NT2/D1 (cell line): Measurements from ENCODE around the gene FHOD3.

Source experiments
- SUZ12 ChIP-seq: IDR thresholded peaks from 2 replicates; pipeline ENCODE4 v1.6.1; 2011; ENCODE audit not compliant: insufficient read length, insufficient read depth; ENCODE audit errors: extremely low read depth
- YY1 ChIP-seq: IDR thresholded peaks from 2 replicates; pipeline ENCODE4 v1.6.1; 2011; ENCODE audit not compliant: insufficient read length, insufficient read depth
- ZNF274 ChIP-seq: IDR thresholded peaks from 2 replicates; pipeline ENCODE4 v1.6.1; 2011; ENCODE audit warnings: mild to moderate bottlenecking, low read depth, low read length

DNA sequence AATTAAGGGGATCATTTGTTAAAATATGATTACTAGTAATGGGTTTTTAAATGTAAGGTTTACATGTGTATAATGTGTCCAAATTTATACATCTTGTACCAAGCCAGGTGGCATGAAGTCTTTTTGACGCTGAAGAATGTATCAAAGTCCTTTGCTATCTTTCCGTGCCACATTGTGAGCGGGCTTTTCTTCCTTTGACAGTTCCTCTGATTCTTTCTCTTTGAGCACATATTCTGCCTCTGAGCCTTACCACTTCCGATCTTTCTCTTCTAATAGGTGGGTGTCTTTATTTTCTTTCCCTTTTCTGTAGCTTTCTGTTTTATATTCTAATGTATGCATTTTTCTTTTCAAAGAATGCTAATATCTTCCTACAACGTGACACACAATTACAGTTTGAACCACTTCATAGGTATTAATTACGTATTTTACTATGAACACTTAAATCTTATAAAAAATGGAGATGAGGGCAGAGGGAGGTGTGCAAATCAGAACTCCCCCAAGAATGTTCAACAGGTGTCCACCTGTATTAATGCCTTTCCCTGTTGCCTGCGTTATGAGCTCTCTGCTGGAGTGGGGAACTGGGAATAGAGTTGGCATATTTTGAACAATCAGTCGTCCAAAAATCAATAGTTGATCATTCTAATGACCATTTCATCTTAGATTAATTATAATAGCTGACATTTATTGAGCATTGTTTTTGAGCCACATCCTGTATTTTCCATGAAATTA is 355.8 kb downstream of the FHOD3 start:
- TF ChIP-seq ZNF274: no peak
- no peak for TF ChIP-seq YY1
- TF ChIP-seq SUZ12: no peak
